GM13977 (cell line): Measurements from ENCODE around the gene MAPKAPK2.

Experiments
- DNase-seq: peaks from one replicate; pipeline ENCODE4 v3.0.0; 2012; ENCODE audit warnings: low spot score
- in situ Hi-C: fragments of 300-500 bp; cut with MboI; formaldehyde crosslinking; loops from one replicate; pipeline ENCODE4 v1.12.0; 2022; ENCODE audit warnings: low sequenced_read_pairs, low pct_unique_long_range_greater_than_20kb, mixed read lengths, inconsistent platforms; ENCODE audit not compliant: unreplicated experiment
- TF ChIP-seq, protein P1 (sequence below): IDR thresholded peaks from 2 replicates; pipeline ENCODE4 v1.5.1; 2012; ENCODE audit warnings: mild to moderate bottlenecking, control low read depth; ENCODE audit not compliant: insufficient read depth; ENCODE audit errors: extremely low read depth, missing control alignments

The MAPKAPK2 gene

GRCh38 chr1:206643118-206643698, 41.5 kb upstream of the MAPKAPK2 start:
- in situ Hi-C loops: no loop called here
- TF ChIP-seq, protein P1, sequence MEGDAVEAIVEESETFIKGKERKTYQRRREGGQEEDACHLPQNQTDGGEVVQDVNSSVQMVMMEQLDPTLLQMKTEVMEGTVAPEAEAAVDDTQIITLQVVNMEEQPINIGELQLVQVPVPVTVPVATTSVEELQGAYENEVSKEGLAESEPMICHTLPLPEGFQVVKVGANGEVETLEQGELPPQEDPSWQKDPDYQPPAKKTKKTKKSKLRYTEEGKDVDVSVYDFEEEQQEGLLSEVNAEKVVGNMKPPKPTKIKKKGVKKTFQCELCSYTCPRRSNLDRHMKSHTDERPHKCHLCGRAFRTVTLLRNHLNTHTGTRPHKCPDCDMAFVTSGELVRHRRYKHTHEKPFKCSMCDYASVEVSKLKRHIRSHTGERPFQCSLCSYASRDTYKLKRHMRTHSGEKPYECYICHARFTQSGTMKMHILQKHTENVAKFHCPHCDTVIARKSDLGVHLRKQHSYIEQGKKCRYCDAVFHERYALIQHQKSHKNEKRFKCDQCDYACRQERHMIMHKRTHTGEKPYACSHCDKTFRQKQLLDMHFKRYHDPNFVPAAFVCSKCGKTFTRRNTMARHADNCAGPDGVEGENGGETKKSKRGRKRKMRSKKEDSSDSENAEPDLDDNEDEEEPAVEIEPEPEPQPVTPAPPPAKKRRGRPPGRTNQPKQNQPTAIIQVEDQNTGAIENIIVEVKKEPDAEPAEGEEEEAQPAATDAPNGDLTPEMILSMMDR: no peak
- DNase-seq: no peak

GRCh38 chr1:206646504-206646903, 38.2 kb upstream of the MAPKAPK2 start:
- TF ChIP-seq, protein P1: no peak
- in situ Hi-C loops: no loop called here
- no peak for DNase-seq

- DNase-seq: no peak
- in situ Hi-C loops: no loop called here
- TF ChIP-seq, protein P1: no peak
Measured at GRCh38 chr1:206647224-206647623, 37.5 kb upstream of the MAPKAPK2 start.

DNA sequence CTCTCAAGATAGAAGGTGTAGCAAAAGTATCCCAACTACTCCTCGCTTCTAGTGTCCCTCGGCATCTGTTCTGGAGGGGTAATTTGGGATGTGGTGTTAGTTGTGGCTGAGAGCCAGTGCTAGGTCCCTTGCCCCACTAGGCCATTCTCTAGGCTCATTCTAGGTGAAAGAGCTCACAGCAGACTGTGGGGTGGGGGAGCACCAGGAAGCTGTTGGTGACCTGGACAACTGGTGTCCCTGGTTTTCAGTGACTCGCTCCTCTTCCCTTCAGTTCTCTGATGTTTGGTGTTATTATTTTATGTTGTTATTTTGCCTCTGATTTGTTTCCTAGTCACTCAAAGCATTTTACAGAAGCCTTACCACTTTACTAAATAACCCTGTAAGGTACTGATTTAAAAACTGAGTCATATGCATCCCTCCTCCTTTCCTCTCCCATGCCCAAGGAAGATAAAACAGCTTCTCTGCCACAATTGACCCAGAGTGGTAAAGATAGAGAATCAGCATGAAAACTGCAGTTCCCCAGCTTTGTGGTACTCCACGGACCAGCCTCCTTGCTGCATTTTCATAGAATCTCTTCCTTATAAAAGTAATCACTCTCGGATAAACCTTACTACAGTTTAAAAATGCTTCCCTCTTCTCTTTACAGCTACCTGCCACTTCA, 35.3 kb upstream of the MAPKAPK2 start:
- no peak for DNase-seq
- in situ Hi-C loops: no loop called here
- TF ChIP-seq, protein P1: no peak

DNA sequence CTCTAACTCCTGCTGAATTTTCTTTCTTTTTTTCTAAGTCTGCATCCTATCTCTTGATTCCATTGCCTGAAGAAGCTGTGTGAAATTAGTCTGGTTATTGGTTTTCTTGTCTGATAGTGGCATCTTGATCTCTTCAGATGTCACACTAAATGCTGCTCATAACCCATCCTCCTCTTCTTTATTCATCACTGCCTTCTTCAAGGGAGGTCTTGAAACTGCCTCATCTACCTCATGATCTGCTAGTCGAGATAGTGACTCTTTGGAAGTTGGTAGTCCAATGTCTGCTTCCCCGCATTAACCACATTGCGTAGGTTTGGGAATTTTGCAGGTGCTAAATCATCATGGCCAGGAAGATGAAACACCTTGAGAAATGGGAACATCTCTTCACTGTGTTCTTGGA, 33.7 kb upstream of the MAPKAPK2 start:
- no peak for DNase-seq
- TF ChIP-seq, protein P1: no peak
- in situ Hi-C loops: no loop called here

GRCh38 chr1:206651958-206652890, 32.5 kb upstream of the MAPKAPK2 start:
- in situ Hi-C loops: no loop called here
- TF ChIP-seq, protein P1: no peak
- DNase-seq: no peak
